ENCODE results near the gene SPOPL.

SPOPL gene

GRCh38 chr2:138548796-138549195, 47.2 kb downstream of the SPOPL start:
- intact Hi-C loops (cut with DNase I; ENCODE audit: low total_unique reads) = no loop called here
- no peak for DNase-seq
- H3K27ac ChIP-seq = no peak overlapping the region

GRCh38 chr2:138550172-138550571, 48.6 kb downstream of the SPOPL start:
- H3K27ac ChIP-seq = no peak overlapping the region
- intact Hi-C loops (cut with DNase I; ENCODE audit: low total_unique reads) = no loop called here
- peaks cover 7 to 20% (median 15%) of the 10 kb centered on the region in 3 donors for H3K36me3 ChIP-seq
- H3K27me3 ChIP-seq = no peaks in the 10 kb centered on the region
- no peak for TF ChIP-seq CTCF (IDR thresholded peaks at IDR 0.05)
- H3K4me1 ChIP-seq = peaks cover 0 to 10% (median 7%) of the 10 kb centered on the region in 4 donors
- DNase-seq = no peak
- H3K4me3 ChIP-seq = no peak overlapping the region
- no peaks in the 10 kb centered on the region for H3K9me3 ChIP-seq

More at GRCh38 chr2:138548796-138549195, 47.2 kb downstream of the SPOPL start:
- H3K4me3 ChIP-seq = no peak overlapping the region
- TF ChIP-seq CTCF (IDR thresholded peaks at IDR 0.05) = no peak
- H3K27me3 ChIP-seq = no peaks in the 10 kb centered on the region
- peaks cover 0 to 14% (median 9%) of the 10 kb centered on the region in 4 donors for H3K4me1 ChIP-seq
- no peaks in the 10 kb centered on the region for H3K9me3 ChIP-seq
- peaks cover 0 to 19% (median 4%) of the 10 kb centered on the region in 3 donors for H3K36me3 ChIP-seq

- DNase-seq = no peak
- TF ChIP-seq CTCF (IDR thresholded peaks at IDR 0.05) = no peak
- Histone ChIP-seq H3K36me3 (peaks cover 7 to 24% (median 19%) of the 10 kb centered on the region in 3 donors), H3K9me3 (no peaks in the 10 kb centered on the region), H3K4me1 (peaks cover 0 to 10% (median 7%) of the 10 kb centered on the region in 4 donors), H3K27ac (no peak overlapping the region), H3K27me3 (no peaks in the 10 kb centered on the region), H3K4me3 (no peak overlapping the region)
- intact Hi-C loops (cut with DNase I; ENCODE audit: low total_unique reads) = no loop called here
Observed at GRCh38 chr2:138550670-138551287, 49.2 kb downstream of the SPOPL start.

- H3K27ac ChIP-seq = no peak overlapping the region
- H3K27me3 ChIP-seq = no peaks in the 10 kb centered on the region
- H3K9me3 ChIP-seq = no peaks in the 10 kb centered on the region
- H3K36me3 ChIP-seq = peaks cover 22 to 39% (median 29%) of the 10 kb centered on the region in 3 donors
- no peak for TF ChIP-seq CTCF (IDR thresholded peaks at IDR 0.05)
- DNase-seq = no peak
- H3K4me1 ChIP-seq = peaks cover 0 to 5% (median 4%) of the 10 kb centered on the region in 4 donors
- intact Hi-C loops (cut with DNase I; ENCODE audit: low total_unique reads) = no loop called here
- H3K4me3 ChIP-seq = no peak overlapping the region
Observed at GRCh38 chr2:138554123-138554522, 52.6 kb downstream of the SPOPL start.

GRCh38 chr2:138559641-138560040, 58.1 kb downstream of the SPOPL start:
- Histone ChIP-seq H3K9me3 (no peaks in the 10 kb centered on the region), H3K36me3 (peaks cover 42 to 71% (median 50%) of the 10 kb centered on the region in 3 donors), H3K4me1 (no peaks in the 10 kb centered on the region), H3K4me3 (no peak overlapping the region), H3K27ac (no peak overlapping the region), H3K27me3 (no peaks in the 10 kb centered on the region)
- intact Hi-C loops (cut with DNase I; ENCODE audit: low total_unique reads) = no loop called here
- TF ChIP-seq CTCF (IDR thresholded peaks at IDR 0.05) = no peak
- DNase-seq = no peak
